BJ (cell line): Measurements from ENCODE around the gene POC5. TPM values are rescaled to one million over a fixed set of nuclear protein-coding genes. Genes with fewer than 3 reads are reported as not detected.
A peak's percentile ranks its signal among the peaks of the same experiment; 100 is the strongest.

Source experiments
- CTCF ChIA-PET: fragments of 350-600 bp; formaldehyde crosslinking; extraction: SDS; loops from one replicate; lab custom pipeline; 2021; ENCODE audit warnings: antibody characterized with exemption, inconsistent platforms; lab: Yijun Ruan, JAX
- POLR2A ChIA-PET: fragments of 300-600 bp; sonication (Branson Sonifier 250); formaldehyde crosslinking; extraction: SDS; loops from one replicate; lab custom pipeline; 2021; ENCODE audit warnings: antibody characterized with exemption; lab: Charles Lee
- DNase-seq: peaks from one replicate; pipeline ENCODE4 v3.0.0-alpha.2; 2011; ENCODE audit warnings: low read depth
- H3K27me3 ChIP-seq: 2 replicates; pipeline ENCODE4 v1.6.0; 2011; ENCODE audit warnings: low read length; ENCODE audit not compliant: control insufficient read depth, insufficient read depth
- H3K36me3 ChIP-seq: 2 replicates; pipeline ENCODE4 v1.5.1; 2011; ENCODE audit warnings: low read length; ENCODE audit not compliant: control insufficient read depth, insufficient read depth
- H3K4me3 ChIP-seq: 2 replicates; pipeline ENCODE4 v1.5.1; 2011; ENCODE audit warnings: low read depth, mild to moderate bottlenecking, control low read depth, low read length
- polyA plus RNA-seq: library from polyadenylated mRNA; depleted of rRNA; stranded (reverse); fragments of >200 nt; gene quantifications from 2 replicates; pipeline ENCODE4 v1.2.3, GENCODE V29; 2011
- TF ChIP-seq, protein P1 (sequence below): IDR thresholded peaks from 2 replicates; pipeline ENCODE4 v1.5.1; 2011; ENCODE audit warnings: low read depth, mild to moderate bottlenecking, control low read depth, inconsistent platforms, low read length, moderate library complexity; ENCODE audit not compliant: insufficient read depth

The POC5 gene
- polyA plus RNA-seq, 1 experiment = 8.4 TPM

DNA sequence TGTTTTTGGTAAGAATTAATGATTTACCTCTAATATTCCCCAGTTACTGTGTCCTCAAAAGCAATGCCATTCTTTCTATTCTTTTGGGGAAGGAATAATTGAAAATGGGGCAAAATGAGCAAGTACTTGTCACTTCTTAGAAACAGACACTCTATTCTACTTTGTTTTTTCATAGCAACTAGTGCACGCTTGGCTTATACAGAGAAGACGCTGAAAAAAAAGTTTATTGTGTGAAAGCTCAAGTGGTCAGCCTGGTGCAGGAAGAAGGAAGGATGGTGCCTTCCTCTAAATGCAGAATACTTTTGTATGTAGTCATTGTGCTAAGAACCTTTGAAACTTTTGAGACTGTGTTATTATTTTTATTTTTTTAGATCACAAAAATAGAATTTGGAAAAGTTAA, 76.4 kb downstream of the POC5 start:
- no peak for DNase-seq
- CTCF ChIA-PET = interaction anchor here (1.1 to 1.2 kb wide), 2 partner anchors 12 to 32 kb away, joined by 3 read pairs; no protein-coding TSS in a partner anchor

GRCh38 chr5:75640395-75640794, 76.8 kb downstream of the POC5 start:
- POLR2A ChIA-PET = no interaction called here
- DNase-seq = peak; percentile 82
- no peaks in the 10 kb centered on the region; the same call in 1 of the 2 replicates for H3K27me3 ChIP-seq
- CTCF ChIA-PET = interaction anchor here (1.1 kb wide), 1 partner anchor 11 kb away, joined by 3 read pairs; no protein-coding TSS in a partner anchor
- TF ChIP-seq, protein P1, sequence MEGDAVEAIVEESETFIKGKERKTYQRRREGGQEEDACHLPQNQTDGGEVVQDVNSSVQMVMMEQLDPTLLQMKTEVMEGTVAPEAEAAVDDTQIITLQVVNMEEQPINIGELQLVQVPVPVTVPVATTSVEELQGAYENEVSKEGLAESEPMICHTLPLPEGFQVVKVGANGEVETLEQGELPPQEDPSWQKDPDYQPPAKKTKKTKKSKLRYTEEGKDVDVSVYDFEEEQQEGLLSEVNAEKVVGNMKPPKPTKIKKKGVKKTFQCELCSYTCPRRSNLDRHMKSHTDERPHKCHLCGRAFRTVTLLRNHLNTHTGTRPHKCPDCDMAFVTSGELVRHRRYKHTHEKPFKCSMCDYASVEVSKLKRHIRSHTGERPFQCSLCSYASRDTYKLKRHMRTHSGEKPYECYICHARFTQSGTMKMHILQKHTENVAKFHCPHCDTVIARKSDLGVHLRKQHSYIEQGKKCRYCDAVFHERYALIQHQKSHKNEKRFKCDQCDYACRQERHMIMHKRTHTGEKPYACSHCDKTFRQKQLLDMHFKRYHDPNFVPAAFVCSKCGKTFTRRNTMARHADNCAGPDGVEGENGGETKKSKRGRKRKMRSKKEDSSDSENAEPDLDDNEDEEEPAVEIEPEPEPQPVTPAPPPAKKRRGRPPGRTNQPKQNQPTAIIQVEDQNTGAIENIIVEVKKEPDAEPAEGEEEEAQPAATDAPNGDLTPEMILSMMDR = no peak
- no peaks in the 10 kb centered on the region for H3K36me3 ChIP-seq
- no peak overlapping the region for H3K4me3 ChIP-seq

More for the DNA sequence above, 76.4 kb downstream of the POC5 start:
- POLR2A ChIA-PET = no interaction called here
- TF ChIP-seq, protein P1 = no peak
- Histone ChIP-seq H3K4me3 (no peak overlapping the region), H3K27me3 (no peaks in the 10 kb centered on the region; the same call in 1 of the 2 replicates), H3K36me3 (no peaks in the 10 kb centered on the region)

DNA sequence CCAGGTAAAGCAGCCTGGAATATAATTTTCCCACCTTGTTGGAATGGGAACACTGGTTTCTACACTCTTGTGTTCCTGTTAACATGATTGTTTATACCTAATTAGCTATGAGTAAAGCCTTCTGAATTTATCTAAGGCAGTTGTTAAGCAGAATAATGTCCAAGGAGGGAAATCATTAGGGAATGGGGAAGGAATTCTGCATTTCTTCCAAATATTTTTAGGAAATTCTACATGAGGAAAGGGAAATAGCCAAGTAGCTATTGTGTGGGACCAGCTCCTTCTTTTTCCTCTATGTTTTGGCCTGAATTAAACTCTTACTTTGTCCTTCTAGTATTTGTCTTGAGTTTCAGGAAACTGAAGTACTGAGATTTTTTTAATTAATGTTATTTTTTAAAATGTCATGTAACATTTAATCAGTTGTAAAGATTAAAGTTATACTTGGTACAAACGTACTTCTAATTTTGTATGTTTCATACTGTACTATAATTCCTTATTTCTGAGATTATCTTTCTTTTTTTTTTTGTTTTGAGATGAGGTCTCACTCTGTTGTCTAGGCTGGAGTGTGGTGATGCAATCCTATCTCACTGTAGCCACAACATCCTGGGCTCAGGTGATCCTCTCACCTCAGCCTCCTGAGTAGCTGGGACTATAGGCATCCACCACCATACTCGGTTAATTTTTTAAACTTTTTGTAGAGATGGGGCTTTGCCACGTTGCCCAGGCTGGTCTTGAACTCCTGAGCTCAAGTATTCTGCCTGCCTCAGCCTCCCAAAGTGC, 77.5 kb downstream of the POC5 start:
- TF ChIP-seq, protein P1 = no peak
- ChIA-PET CTCF (interaction anchor here (1.1 kb wide), 1 partner anchor 11 kb away, joined by 3 read pairs; no protein-coding TSS in a partner anchor), POLR2A (no interaction called here)
- no peak overlapping the region for H3K4me3 ChIP-seq
- DNase-seq = no peak
- H3K36me3 ChIP-seq = no peaks in the 10 kb centered on the region
- no peaks in the 10 kb centered on the region; the same call in 1 of the 2 replicates for H3K27me3 ChIP-seq

GRCh38 chr5:75637949-75638348, 79.3 kb downstream of the POC5 start:
- no peaks in the 10 kb centered on the region; the same call in 1 of the 2 replicates for H3K27me3 ChIP-seq
- TF ChIP-seq, protein P1 = no peak
- no peak for DNase-seq
- POLR2A ChIA-PET = no interaction called here
- H3K36me3 ChIP-seq = no peaks in the 10 kb centered on the region
- no peak overlapping the region for H3K4me3 ChIP-seq
- CTCF ChIA-PET = interaction anchor here (1.1 kb wide), 1 partner anchor 11 kb away, joined by 3 read pairs; no protein-coding TSS in a partner anchor

DNA sequence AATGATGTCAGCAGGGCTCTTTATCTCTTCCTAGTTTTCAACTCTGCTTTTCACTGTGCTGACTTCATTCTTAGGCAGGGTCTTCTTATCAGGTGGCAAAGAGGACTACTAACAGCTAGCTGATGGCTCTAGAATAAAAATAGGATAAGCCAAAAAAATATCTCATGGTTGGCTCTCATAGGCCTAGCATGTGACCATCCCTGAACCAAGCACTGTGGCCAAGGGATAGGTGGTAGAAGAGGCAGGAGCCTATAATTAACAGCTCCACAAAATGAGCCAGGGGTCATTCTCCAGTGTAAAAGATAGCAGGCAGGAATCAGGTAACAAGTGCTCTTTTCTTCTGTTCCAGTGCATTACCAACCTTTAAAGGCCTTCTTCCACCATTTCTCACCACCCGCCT, 84.9 kb downstream of the POC5 start:
- TF ChIP-seq, protein P1 = no peak
- Histone ChIP-seq H3K4me3 (no peak overlapping the region), H3K36me3 (no peaks in the 10 kb centered on the region), H3K27me3 (no peaks in the 10 kb centered on the region; the same call in 1 of the 2 replicates)
- DNase-seq = no peak
- ChIA-PET POLR2A (no interaction called here), CTCF (no interaction called here)
